Activated T-helper 2 cell treated with anti-CD3 and anti-CD28 coated beads, Interferon-gamma antibody, Interleukin-2, Interleukin-4, amounts not matched to agents 10 μg/mL and 5 μg/mL and 100 μg/mL, durations not matched to agents 14 hours and 24 hours and 36 hours (primary cell): ENCODE results near the gene TBC1D3B. TPM values are rescaled to one million over a fixed set of nuclear protein-coding genes. Genes with fewer than 3 reads are reported as not detected.
"Not testable (repeated sequence)": the region's sequence is repeated elsewhere in the genome, so short reads cannot be mapped to it uniquely, and the experiment has no call there.

Experiments
- DNase-seq: peaks from one replicate; pipeline ENCODE4 v3.0.0; 2021; ENCODE audit warnings: low spot score
- H3K27ac Mint-ChIP-seq: one replicate; pipeline ENCODE4 v1.8.0; 2021; ENCODE audit warnings: mixed read lengths
- H3K27me3 Mint-ChIP-seq: one replicate; pipeline ENCODE4 v1.8.0; 2021; ENCODE audit warnings: low read depth, mixed read lengths
- H3K36me3 Mint-ChIP-seq: one replicate; pipeline ENCODE4 v1.8.0; 2021; ENCODE audit warnings: low read depth, mixed read lengths
- H3K4me1 Mint-ChIP-seq: one replicate; pipeline ENCODE4 v1.8.0; 2021; ENCODE audit warnings: low read depth, mixed read lengths
- H3K4me3 Mint-ChIP-seq: one replicate; pipeline ENCODE4 v1.8.0; 2021; ENCODE audit warnings: low read depth, mild to moderate bottlenecking, moderate library complexity, mixed read lengths
- H3K9me3 Mint-ChIP-seq: one replicate; pipeline ENCODE4 v1.8.0; 2021; ENCODE audit warnings: mixed read lengths
- intact Hi-C: fragments of 100-400 bp; cut with micrococcal nuclease; formaldehyde crosslinking; loops from one replicate; pipeline ENCODE4 v1.15.1; 2023
- total RNA-seq: library from RNA; stranded (reverse); gene quantifications from 2 replicates; pipeline ENCODE4 v1.2.3, GENCODE V29; 2022

The TBC1D3B gene
- total RNA-seq: 10.0 and 10.8 TPM in 2 replicates

DNA sequence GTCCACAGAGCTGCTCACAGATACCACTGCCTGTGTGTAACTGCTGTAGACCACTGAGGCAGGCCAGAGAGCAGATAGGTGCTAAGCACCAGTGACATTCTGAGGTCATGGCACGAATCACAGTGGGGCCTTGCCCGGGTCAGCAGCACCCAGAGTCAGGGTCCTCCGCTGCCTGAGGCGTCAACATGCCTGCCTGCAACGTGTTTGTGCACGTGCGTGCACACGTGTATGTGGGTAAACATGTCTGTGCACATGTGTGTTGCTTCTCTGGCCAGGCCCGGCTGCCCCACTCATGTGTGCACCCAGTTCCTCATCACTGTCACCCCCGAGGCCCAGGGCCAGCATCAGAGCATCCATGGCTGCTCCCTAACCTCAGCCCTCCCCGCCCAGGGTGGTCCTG lies at the start of gene TBC1D3B:
Gene TBC1D3B, minus strand, starts transcription at position 101 of the 400 bp plus-strand sequence. CDS start 1,586 bp downstream, outside the sequence.
- H3K27ac Mint-ChIP-seq, DNase-seq, H3K4me1 Mint-ChIP-seq, H3K27me3 Mint-ChIP-seq, H3K4me3 Mint-ChIP-seq, H3K36me3 Mint-ChIP-seq, H3K9me3 Mint-ChIP-seq, intact Hi-C loops: not testable (repeated sequence)

DNA sequence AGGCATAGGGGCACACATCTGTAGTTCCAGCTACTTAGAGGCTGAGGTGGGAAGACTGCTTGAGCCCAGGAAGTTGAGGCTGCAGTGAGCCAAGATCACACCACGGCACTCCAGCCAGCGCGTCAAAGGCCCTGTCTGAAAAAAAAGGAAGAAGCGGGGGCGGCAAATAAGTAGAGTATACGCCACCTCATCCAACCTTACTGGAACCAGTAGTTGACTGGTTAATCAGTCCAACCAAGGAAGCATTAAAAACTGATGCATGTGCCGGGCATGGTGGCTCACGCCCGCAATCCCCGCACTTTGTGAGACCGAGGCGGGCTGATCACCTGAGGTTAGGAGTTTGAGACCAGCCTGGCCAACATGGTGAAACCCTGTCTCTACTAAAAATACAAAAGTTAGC lies 46.5 kb upstream of the TBC1D3B start:
- H3K27ac Mint-ChIP-seq, H3K27me3 Mint-ChIP-seq, H3K4me1 Mint-ChIP-seq, intact Hi-C loops, H3K9me3 Mint-ChIP-seq, DNase-seq, H3K4me3 Mint-ChIP-seq, H3K36me3 Mint-ChIP-seq: not testable (repeated sequence)

DNA sequence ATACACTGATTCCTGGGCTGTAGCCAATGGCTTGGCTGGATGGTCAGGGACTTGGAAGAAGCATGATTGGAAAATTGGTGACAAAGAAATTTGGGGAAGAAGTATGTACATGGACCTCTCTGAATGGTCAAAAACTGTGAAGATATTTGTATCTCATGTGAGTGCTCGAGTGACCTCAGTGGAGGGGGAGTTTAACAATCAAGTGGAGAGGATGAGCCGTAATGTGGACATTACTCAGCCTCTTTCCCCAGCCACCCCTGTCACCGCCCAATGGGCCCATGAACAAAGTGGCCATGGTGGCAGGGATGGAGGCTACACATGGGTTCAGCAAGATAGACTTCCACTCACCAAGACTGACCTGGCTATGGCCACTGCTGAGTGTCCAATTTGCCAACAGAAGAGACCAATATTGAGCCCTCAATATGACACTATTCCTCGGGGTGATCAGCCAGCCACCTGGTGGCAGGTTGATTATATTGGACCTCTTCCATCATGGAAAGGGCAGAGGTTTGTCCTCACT lies 45.2 kb upstream of the TBC1D3B start:
- intact Hi-C loops, H3K4me3 Mint-ChIP-seq, H3K9me3 Mint-ChIP-seq, H3K4me1 Mint-ChIP-seq, DNase-seq, H3K27ac Mint-ChIP-seq, H3K36me3 Mint-ChIP-seq, H3K27me3 Mint-ChIP-seq: not testable (repeated sequence)

DNA sequence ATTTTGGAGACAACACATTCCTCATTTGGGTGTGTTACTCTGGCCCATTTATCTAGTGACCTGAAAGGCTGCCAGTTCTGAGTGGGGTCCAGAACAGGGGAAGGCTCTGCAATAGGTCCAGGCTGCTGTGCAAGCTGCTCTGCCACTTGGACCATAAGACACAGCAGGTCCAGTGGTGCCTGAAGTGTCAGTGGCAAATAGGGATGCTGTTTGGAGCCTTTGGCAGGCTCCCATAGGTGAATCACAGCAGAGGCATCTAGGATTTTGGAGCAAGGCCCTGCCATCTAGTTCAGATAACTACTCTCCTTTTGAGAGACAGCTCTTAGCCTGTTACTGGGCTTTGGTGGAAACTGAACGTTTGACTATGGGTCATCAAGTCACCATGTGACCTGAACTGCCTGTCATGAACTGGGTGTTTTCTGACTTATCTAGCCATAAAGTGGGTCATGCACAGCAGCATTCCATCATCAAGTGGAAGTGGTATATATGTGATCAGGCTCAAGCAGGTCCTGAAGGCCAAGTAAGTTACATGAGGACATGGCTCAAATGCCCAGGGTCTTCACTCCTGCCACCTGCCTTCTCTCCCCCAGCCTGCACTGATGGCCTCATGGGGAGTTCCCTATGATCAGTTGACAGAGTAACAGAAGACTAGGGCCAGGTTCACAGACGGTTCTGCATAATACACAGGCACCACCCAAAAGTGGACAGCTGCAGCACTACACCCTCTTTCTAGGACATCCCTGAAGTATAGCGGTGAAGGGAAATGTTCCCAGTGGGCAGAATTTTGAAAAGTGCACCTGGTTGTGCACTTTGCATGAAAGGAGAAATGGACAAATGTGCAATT lies 44.5 kb upstream of the TBC1D3B start:
- H3K27me3 Mint-ChIP-seq, DNase-seq, H3K36me3 Mint-ChIP-seq, H3K4me1 Mint-ChIP-seq, H3K4me3 Mint-ChIP-seq, intact Hi-C loops, H3K9me3 Mint-ChIP-seq, H3K27ac Mint-ChIP-seq: not testable (repeated sequence)

DNA sequence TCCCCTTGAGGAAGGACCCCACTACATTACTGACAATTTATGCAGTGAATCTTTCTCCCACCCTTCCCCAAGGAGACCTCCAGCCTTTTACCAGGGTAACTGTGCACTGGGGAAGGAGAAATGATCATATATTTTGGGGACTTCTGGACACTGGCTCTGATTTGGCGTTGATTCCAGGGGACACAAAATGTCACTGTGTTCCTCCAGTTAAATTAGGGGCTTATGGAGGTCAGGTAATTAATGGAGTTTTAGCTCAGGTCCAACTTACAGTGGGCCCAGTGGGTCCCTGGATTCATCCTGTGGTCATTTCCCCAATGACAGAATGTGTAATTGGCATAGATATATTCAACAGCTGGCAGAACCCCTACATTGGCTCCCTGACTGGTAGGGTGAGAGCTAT lies 43.1 kb upstream of the TBC1D3B start:
- H3K4me1 Mint-ChIP-seq, intact Hi-C loops, DNase-seq, H3K36me3 Mint-ChIP-seq, H3K4me3 Mint-ChIP-seq, H3K27ac Mint-ChIP-seq, H3K9me3 Mint-ChIP-seq: not testable (repeated sequence)
- H3K27me3 Mint-ChIP-seq: peaks cover 11% of the 10 kb centered on the region

DNA sequence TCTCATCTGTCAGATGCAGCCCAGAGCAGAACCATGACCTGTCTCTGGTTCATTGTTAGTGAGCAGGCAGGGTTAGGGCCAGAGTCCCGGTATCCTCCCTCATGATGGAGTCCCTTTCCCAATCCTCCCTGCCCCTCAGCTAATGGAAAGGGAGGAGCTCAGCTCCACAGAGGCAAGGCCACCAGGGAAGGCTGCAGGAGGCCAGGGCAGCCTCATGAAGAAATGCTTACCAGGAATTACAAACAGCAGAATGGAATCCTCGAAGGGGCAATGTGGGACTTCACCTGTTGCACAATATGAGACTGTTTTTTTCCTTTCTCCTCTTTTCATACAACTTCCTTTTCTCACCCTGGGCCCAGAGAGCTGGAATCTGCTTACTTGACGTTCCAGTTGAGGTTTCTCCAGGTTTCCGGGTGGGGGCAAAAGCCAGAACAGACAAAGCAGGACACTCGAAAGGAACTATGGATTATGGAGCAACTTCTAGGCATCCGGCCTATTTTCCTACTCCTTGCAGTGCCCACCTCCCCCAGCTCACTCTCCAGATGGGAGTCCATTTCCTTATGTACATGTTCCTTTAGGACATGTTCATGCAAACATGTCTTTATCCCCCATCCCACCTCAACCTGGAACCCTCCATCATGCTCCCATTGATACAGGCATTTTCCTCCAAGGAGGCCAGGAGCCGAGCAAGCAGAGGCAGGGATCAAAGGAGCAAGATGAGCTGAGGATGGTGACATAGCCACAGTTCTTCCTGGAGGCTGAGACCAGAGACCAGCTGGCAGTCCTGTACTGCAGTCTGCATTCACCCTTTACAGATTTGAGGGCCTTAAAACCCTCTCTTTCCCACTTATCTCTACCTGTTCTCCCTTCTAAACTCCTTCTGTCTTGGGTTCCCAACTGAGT lies 39.2 kb upstream of the TBC1D3B start:
- H3K4me3 Mint-ChIP-seq, H3K4me1 Mint-ChIP-seq, H3K9me3 Mint-ChIP-seq, H3K27ac Mint-ChIP-seq, H3K36me3 Mint-ChIP-seq, intact Hi-C loops, DNase-seq: not testable (repeated sequence)
- H3K27me3 Mint-ChIP-seq: peaks cover 19% of the 10 kb centered on the region

DNA sequence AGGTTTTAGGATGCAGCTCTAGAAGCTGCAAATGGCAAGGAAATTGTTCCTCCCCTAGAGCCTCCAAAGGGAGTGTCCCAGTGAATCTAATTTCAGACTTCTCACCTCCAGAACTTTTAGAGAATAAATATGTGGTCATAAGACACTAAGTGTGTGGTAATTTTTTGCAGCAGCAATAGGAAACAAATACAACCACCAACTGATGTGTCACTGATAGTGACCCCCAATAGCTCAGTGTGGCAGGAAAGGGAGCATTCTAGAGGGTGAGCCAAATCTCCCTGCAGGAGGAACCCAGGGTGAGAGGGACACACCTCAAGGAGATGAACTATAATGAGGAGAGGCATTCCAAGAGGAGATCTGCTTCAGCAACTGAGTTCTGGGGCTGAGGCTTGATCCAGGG lies 38.5 kb upstream of the TBC1D3B start:
- no peaks in the 10 kb centered on the region for H3K9me3 Mint-ChIP-seq
- no peak overlapping the region for H3K4me3 Mint-ChIP-seq
- no peak overlapping the region for H3K27ac Mint-ChIP-seq
- DNase-seq: no peak
- H3K4me1 Mint-ChIP-seq: no peaks in the 10 kb centered on the region
- peaks cover 22% of the 10 kb centered on the region for H3K27me3 Mint-ChIP-seq
- H3K36me3 Mint-ChIP-seq: no peaks in the 10 kb centered on the region
- intact Hi-C loops: no loop called here

DNA sequence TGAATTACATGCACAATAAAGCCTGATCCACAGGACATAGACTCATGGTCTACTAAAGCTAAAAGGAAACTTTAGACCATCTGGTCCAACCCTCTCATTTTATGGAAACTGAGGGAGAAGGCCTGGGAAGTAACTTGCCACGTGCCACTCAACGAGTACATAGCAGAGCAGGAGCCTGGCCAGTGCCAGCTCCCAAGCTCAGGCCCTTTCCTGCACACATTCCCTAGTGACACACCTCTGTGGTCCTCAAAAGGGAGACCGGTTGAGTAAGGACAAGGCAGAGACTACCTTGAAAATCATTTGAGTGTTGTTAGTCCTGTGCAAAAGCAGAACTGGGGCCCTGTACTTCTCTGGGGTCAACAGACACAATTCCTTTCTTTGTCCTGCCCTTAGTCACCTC lies 37.3 kb upstream of the TBC1D3B start:
- H3K27me3 Mint-ChIP-seq: peaks cover 25% of the 10 kb centered on the region
- no peaks in the 10 kb centered on the region for H3K36me3 Mint-ChIP-seq
- H3K4me3 Mint-ChIP-seq: no peak overlapping the region
- no peak for DNase-seq
- H3K4me1 Mint-ChIP-seq: no peaks in the 10 kb centered on the region
- no peak overlapping the region for H3K27ac Mint-ChIP-seq
- H3K9me3 Mint-ChIP-seq: no peaks in the 10 kb centered on the region
- intact Hi-C loops: no loop called here

DNA sequence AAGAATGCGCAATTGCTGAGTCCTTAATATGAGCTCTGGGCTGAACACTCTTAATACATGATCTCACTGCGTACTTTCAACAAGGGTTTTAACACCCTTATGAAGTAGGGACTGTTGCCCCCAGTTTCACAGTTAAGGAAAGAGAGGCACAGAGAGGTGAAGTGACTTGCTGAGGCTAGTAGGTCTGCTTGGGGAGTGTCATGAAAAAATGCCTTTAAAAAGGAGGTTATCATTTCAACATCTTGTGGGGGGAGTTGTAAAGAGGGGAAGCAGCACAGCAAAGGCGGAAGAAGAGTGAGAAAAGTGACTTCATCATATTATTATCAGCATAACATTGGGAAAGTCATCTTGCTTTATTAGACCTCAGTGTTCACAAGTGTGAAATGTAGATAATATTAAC lies 36.5 kb upstream of the TBC1D3B start:
- Mint-ChIP-seq H3K4me1 (no peaks in the 10 kb centered on the region), H3K27ac (no peak overlapping the region), H3K4me3 (no peak overlapping the region), H3K36me3 (no peaks in the 10 kb centered on the region), H3K27me3 (peaks cover 23% of the 10 kb centered on the region), H3K9me3 (no peaks in the 10 kb centered on the region)
- intact Hi-C loops: no loop called here
- DNase-seq: no peak

DNA sequence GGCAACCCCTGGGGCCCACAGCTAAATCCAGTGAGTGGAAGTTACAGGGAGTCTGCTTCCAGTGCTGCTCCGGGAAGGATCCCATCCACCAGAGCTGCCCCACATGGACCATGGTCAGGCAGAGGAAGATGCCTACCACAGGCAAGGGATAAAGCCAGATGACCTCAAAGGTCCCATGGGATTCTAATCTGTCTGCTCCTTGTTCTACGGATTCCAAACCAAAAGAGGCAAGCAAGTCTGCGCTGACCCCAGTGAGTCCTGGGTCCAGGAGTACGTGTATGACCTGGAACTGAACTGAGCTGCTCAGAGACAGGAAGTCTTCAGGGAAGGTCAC lies 35.8 kb upstream of the TBC1D3B start:
- no peak for DNase-seq
- Mint-ChIP-seq H3K27me3 (peaks cover 23% of the 10 kb centered on the region), H3K4me3 (no peak overlapping the region), H3K9me3 (no peaks in the 10 kb centered on the region), H3K36me3 (no peaks in the 10 kb centered on the region), H3K4me1 (no peaks in the 10 kb centered on the region), H3K27ac (no peak overlapping the region)
- intact Hi-C loops: no loop called here

DNA sequence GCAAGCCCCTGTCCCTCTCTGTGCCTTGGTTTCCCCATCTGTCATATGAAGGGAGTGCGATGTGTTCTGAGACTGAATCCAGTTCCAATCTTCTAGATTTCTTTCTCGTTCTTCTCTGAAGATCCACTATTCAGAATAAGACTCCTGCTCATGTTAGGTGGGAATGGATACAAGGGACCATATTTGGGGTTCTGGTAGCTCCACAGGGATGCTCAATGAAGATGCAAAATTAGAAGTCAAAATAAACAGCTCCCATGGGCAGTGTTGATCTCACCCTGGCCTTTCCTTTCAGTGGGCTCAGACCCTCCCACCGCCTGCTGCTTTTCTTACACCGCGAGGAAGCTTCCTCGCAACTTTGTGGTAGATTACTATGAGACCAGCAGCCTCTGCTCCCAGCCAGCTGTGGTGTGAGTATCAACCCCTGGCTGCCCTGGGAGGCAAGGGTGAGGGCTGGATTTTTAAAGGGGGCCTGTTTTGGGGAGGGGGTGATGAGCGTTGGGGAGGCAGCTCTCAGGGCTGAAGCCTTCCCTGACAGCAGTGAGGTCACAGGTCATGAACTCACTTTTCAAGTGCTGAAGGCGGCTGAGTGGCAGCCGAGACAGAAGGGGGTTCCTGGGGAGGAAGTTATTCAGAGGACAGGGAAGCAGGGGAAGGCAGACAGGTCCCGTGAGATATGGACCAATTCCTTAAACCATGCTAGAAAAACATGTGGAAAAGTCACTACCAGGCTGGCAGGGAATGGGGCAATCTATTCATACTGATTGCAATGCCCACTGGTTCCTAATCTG lies 35.2 kb upstream of the TBC1D3B start:
- intact Hi-C loops, DNase-seq, H3K36me3 Mint-ChIP-seq, H3K9me3 Mint-ChIP-seq, H3K27ac Mint-ChIP-seq, H3K4me3 Mint-ChIP-seq, H3K4me1 Mint-ChIP-seq: not testable (repeated sequence)
- peaks cover 27% of the 10 kb centered on the region for H3K27me3 Mint-ChIP-seq

DNA sequence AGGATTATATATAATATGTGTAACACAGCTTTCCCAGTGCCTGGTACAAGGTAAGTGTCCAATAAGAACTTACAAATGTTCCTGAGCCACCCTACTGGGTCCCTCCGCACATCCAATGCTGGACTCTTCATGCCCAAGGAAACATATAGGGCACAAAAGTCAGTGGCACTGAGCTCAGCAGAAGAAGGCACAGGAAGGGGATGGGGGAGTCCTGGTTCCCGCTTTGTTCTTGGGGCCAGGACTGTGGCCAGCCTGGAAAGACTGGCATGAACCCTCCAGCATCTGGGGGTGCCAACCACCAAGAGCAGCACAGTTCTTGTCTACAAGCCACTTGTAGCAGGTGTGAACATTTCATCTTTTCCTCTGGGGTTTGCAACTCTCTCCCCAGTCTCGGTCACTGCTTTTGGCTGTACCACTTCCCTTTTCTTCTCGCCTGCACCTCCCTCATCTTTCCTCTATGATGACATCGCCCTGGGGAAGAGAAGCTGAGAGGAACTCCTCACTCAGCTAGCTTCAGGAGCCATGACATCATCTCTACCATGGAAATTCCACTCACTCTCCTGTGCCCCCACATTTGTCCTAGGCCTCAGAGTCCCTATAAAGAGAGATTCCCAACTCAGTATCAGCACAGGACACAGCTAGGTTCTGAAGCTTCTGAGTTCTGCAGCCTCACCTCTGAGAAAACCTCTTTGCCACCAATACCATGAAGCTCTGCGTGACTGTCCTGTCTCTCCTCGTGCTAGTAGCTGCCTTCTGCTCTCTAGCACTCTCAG lies 34.2 kb upstream of the TBC1D3B start, which contains the start of gene CCL4L2:
Gene CCL4L2, plus strand, starts transcription at position 625 of the 773 bp plus-strand sequence.
- intact Hi-C loops, DNase-seq, H3K9me3 Mint-ChIP-seq, H3K4me3 Mint-ChIP-seq, H3K27ac Mint-ChIP-seq, H3K36me3 Mint-ChIP-seq: not testable (repeated sequence)
- Mint-ChIP-seq H3K4me1 (peaks cover 11% of the 10 kb centered on the region), H3K27me3 (peaks cover 32% of the 10 kb centered on the region)
